ENCODE results near the gene LGALS3.

Gene LGALS3

GRCh38 chr14:55191203-55192053 lies 62.4 kb downstream of the LGALS3 start, which contains the start of gene DLGAP5:
DLGAP5 (minus strand) TSS chr14:55191585; CDS start chr14:55189179, 2,406 bp downstream.
- DNase-seq (ENCODE audit: low spot score), result peak; percentile 91

GRCh38 chr14:55192054-55192621 lies 63.1 kb downstream of the LGALS3 start:
- no peak for DNase-seq (ENCODE audit: low spot score)

- DNase-seq (ENCODE audit: low spot score), result no peak
Observed at GRCh38 chr14:55194656-55195355, 65.8 kb downstream of the LGALS3 start.
